Hindlimb muscle (tissue), 1 donor: ENCODE data around the gene SLC6A3. TPM values are rescaled to one million over a fixed set of nuclear protein-coding genes. Genes with fewer than 3 reads are reported as not detected.

Experiments
- DNase-seq: peaks from one replicate; pipeline ENCODE4 v3.0.0-alpha.2; 2013
- polyA plus RNA-seq: library from polyadenylated mRNA; unstranded; fragments of 120-200 nt; gene quantifications from one replicate; pipeline ENCODE4 v1.2.1, GENCODE V29; 2013; ENCODE audit not compliant: insufficient read length

Gene SLC6A3
- polyA plus RNA-seq, 1 donor: not detected

- no peak for DNase-seq
These were observed 40.1 kb downstream of the SLC6A3 start for GRCh38 chr5:1405121-1405520.

GRCh38 chr5:1404062-1404461, 41.2 kb downstream of the SLC6A3 start:
- DNase-seq: no peak

- DNase-seq: no peak
These were observed 42.5 kb downstream of the SLC6A3 start for GRCh38 chr5:1402611-1403255.

GRCh38 chr5:1401536-1402138, 43.6 kb downstream of the SLC6A3 start:
- DNase-seq: no peak

GRCh38 chr5:1400936-1401335, 44.3 kb downstream of the SLC6A3 start:
- DNase-seq: no peak

GRCh38 chr5:1400211-1400855, 44.9 kb downstream of the SLC6A3 start:
- DNase-seq: no peak

- no peak for DNase-seq
These were observed 45.5 kb downstream of the SLC6A3 start for GRCh38 chr5:1399737-1400136.

GRCh38 chr5:1396293-1396816, 48.9 kb downstream of the SLC6A3 start:
- DNase-seq: no peak

GRCh38 chr5:1394881-1395860, 50.1 kb downstream of the SLC6A3 start:
- DNase-seq: no peak

GRCh38 chr5:1393571-1394501, 51.4 kb downstream of the SLC6A3 start:
- DNase-seq: no peak

GRCh38 chr5:1392801-1393565, 52.3 kb downstream of the SLC6A3 start:
- DNase-seq: no peak

GRCh38 chr5:1392261-1392660, 53.0 kb downstream of the SLC6A3 start:
- DNase-seq: no peak

- no peak for DNase-seq
These were observed 53.5 kb downstream of the SLC6A3 start for GRCh38 chr5:1391691-1392090.

- no peak for DNase-seq
These were observed 54.2 kb downstream of the SLC6A3 start for GRCh38 chr5:1390861-1391600.

- no peak for DNase-seq
These were observed 54.9 kb downstream of the SLC6A3 start for GRCh38 chr5:1390333-1390732.

- DNase-seq: no peak
These were observed 56.8 kb downstream of the SLC6A3 start for GRCh38 chr5:1388383-1388967.

GRCh38 chr5:1387876-1388275, 57.4 kb downstream of the SLC6A3 start:
- no peak for DNase-seq

GRCh38 chr5:1387059-1387755, 58.0 kb downstream of the SLC6A3 start:
- DNase-seq: no peak

- DNase-seq: peak; percentile 40
These were observed 58.9 kb downstream of the SLC6A3 start for GRCh38 chr5:1386274-1386717.
